NCI-H1105 treated with DMSO at 0.1 percent for 48 hours (cell line): ENCODE measurements around the gene CIAPIN1.

ENCODE experiments used
- DNase-seq: peaks from one replicate; lab custom pipeline; 2025; lab: John Stamatoyannopoulos, UW

Gene CIAPIN1

DNA sequence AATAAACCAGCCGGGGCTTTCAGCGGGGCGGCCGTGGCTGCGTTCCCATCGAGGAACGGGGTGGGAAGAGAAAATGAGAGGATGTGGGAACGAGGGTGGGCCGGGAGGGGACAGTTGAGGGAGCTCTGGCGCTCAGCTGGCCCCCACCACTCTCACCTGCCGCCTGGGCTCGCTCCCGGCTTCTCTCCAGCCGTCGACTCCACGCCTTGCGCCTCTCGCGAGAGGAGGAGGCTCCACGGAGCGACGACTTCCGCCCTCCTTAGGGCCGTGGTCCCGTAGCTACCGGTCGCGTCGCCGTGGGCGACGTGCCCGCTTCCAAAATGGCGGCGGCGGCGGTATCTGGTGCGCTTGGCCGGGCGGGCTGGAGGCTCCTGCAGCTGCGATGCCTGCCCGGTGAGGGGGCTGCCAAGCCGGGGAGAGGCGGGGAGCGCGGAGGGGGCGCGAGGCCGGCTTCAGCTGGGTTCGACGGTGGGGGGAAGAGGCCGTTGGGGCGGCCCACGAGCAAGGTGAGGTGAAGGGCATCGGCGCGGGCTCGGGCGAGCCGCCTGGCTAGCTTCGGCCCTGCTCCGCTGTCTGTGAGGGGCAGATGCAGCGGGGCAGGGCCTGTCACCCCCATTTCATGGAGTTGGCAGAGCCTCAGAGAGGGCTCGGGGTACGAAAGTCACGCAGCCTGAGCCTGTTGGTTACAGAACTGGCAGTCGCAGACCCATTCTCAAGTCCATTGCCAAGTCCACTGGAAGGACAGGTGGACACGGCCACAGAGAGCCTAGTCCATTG, at the start of gene CIAPIN1, which contains the start of gene COQ9:
CIAPIN1 (minus strand) TSS at position 200 of the 777 bp plus-strand sequence. CDS start 6,457 bp downstream, outside the sequence.
COQ9 (plus strand) TSS at position 294 of the 777 bp plus-strand sequence; CDS start at position 321, 27 bp downstream.
- peak; percentile 71 for DNase-seq

DNA sequence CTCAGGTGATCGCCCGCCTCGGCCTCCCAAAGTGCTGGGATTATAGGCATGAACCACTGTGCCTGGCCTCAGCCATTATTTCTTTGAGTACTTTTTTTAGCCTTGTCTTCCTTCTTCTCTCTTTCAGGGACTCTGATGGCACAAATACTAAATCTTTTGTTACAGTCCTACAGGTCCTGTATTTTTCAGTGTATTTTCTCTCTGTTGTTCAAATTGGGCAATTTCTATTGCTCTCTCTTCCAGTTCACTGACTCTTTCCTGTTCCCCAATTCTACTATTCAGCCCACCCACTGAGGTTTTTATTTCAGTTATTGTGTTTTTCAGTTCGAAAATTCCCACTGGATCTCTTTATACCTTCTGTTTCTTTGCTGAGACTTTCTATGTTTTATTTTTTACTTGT, 46.6 kb upstream of the CIAPIN1 start:
- no peak for DNase-seq

DNA sequence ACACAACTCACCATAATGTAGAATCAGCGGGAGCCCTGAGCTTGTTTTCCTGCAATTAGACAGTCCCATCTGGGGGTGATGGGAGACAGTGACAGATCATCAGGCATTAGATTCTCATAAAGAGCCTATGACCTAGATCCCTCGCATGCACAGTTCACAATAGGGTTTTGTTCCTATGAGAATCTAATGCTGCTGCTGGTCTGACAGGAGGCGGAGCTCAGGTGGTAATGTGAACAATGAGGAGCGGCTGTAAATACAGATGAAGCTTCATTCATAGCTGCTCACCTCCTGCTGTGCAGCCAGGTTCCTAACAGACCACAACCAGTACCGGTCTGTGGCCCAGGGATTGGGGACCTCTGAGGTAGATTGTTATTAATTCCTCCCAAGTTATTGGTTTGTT, 42.0 kb upstream of the CIAPIN1 start:
- DNase-seq = no peak

DNA sequence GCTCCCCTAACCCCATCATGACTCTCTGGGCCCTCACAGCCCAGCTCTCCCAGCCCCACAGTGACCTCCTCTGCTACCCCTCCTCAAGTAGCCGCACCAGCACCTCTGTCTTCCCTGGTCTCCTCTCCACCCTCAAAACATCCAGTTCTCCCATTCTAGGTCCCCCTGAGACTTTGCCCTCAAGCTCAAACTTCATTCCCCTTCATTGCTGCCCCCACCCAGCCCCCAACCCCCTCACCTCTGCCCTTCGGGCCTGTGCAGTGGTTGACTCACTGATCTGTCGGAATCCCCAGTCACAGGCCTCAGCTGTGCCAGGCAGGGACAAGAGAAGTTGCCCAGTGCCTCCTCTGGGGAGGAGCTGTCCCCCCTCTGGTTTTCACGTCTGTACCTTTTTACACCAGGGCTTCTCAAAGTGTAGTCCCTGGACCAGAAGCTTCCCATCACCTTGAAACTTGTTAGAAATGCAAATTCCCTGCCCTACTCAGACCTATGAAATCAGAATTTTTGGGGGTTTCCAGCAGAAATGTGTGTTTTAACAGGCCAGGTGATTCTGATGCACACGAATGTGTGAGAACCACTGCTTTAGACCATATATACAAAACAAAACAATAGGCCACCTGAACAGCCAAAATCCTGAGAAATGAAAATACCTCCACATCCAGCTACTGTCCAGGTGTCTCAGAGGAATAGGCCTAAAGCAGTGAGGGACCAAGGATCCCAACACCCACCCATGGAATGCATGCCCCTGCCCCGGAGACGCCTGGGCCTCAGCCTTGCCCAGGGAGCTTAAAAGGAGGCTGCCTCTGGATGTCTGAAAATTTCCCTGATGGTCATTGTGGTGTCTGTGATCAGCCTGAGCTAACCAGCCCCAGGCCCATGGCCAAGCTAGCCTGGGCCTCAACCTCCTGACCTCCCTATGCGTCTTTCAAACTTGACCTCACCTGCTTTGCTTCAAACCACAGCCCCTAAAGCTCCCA, 40.0 kb upstream of the CIAPIN1 start:
- DNase-seq = no peak

DNA sequence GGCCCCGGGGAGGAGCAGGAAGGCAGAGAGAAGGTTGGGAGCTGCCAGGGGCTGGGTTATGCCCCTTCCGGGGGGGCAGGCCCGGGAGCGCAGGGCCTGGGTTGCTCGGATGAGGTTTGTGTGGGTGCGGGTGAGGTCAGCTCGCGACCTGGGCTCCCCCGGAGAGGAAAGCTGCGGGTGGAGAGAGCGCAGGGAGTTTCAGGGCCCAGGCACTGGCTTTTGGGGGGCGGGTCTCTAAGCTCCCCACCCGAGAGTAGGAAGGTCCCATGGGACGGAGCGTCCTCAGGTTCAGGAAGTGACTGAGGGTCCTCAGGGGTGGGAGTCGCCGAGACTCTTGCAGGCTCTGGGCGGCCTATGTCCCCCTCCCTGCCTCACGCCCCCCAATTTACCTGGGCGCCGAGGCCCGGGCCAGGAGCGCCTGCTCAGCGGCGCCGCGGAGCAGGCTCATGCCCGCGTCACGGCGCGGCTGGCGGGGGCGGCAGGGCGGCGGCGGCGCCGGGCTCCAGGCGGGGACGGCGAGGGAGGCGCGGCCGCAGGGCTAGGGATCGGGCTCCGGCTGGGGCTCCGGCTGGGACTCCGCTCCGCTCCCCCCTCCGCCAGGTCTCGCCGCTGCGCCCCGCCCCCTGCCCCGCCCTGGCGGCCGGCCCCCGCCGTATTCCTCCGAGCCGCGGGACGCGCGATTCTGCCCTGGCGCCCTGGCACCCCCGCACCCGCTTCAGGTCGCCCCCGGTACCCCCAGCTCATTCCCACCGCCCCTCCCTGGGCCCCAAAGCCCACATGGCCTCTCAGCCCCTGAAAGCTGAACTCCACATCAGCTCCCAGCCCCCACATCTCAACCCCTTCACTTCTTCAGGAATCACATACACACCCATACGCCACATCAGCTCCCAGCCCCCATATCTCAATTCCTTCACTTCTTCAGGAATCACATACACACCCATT, 39.0 kb upstream of the CIAPIN1 start, which contains the start of gene DOK4:
DOK4 (minus strand) TSS at position 578 of the 942 bp plus-strand sequence. CDS start 6,986 bp downstream, outside the sequence.
- DNase-seq = peak; percentile 40

DNA sequence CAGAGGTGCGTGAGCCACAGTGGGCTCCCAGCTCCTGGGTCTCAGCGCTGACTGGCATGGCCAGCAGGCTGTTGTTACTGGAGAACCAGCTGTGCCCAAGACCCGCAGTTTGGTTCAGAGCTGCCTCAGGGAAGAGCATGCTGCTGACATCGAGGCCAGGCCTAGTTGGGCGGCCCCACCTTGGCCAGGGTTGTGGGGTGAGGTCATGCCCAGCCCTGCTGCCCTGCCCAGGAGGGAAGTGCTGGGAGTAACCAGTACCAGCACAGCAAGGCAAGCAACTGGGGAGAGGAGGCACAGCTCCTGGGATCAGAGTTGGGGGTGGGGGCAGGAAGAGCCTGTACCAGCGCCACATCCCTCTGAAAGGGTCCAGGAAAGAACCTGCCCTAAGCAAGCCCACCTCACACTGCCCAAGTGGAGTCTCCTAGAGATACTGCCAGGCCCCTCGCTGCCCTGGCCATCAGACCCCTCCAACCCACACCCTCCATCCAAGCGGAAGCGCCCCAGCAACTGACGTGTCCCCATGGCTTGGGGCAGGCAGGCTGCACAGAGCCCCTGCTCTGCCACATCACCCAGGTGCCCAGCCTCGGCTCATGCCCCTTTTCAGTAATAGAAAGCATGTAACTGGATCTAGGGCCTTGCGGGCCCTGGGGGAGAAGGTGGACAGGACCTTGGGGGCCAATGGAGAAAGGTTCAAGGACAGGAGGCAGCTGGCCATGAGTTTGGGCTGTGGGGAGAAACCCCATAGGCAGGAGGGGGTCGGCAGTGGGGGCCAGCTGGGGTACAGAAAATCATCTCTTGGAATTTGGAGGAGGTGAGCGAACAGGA, 38.1 kb upstream of the CIAPIN1 start:
- DNase-seq = no peak

DNA sequence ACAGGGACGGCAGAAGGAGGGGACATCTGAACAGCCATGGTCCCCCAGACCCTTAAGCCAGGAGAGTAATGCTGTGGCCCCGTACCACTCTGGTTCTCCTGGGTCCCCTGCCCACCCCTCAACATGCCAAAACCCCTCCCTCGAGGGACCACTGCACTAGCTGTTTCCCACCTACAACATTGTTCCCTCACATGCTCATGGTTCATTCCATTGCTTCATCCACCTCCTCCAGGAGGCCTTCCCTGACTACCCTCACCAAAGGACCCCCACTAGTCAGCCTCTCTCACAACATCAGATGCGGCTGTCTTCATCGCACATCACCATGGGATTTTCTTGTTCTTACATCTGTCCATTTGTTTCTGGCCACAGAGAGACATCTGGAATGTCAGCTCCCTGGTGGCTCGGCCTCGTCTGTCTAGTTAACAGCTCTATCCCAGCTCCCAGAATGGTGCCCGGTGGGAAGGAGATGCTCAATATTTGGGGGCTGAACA, 37.4 kb upstream of the CIAPIN1 start:
- DNase-seq = no peak

DNA sequence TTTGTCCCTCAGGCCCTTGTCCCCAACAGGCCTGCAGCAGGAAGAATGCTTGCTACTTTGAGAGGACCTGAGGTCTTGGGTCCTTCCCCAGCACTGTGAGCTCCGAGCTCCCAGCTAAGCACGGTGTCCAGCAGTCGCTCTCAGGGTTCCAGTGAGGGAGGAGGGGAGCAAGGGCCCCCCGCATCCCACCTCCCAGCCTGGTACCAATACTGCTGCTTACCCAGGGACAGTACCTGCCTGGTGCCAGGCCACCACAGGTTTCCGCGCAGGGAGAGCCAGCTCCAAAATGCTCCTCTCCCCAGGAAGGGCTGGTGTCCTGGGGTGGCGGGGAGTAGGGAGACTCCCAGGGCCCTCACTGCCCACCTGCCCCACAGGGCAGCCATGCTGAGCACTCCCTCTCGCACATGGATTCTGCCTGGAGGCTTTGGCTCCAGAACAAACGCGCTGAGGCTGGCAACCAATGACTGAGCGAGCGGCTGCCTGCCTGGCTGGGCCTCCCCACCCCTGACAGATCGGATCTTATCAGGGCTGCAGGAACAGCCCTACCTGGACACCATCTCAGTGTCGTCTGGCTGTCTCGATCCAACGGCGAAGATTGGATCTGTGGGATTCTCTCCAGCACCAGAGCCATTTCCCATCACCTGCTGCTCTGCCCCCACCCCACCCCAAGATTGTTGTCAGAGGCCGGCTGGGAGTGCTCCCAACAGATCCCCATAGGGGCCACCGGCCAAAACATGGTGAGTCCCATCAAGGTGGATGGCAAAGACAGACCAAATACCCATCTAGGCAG, 36.7 kb upstream of the CIAPIN1 start:
- no peak for DNase-seq

DNA sequence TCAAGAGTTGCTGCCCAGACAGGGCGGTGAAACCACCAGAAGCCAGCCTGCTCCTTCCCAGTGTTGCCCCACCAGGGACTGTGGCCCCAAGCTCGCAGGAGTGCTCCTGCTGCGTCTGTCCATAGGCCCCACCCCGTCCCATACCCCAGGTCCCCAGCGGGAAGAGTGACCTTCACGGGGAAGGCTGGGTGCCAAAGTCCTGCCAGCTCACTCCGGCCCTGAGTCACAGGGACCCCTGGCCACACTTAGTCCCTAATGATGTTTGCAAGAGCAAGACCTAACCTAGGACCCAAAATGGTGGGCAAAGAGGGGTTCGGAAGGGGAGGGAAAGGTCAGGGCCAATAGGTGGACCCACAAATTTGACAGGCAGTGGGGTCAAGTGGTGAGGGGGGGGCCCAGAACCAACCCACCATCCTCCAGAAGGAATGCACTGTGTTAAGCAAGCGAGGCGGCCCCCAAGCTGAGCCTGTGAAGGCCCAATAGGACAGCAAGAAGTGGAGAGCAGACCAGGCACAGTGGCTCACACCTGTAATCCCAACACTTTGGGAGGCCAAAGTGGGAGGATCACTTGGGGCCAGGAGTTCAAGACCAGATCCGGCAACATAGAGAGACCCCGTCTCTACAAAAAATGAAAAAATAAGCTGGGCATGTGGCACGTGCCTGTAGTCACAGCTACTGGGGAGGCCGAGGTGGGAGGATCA, 35.8 kb upstream of the CIAPIN1 start:
- no peak for DNase-seq

DNA sequence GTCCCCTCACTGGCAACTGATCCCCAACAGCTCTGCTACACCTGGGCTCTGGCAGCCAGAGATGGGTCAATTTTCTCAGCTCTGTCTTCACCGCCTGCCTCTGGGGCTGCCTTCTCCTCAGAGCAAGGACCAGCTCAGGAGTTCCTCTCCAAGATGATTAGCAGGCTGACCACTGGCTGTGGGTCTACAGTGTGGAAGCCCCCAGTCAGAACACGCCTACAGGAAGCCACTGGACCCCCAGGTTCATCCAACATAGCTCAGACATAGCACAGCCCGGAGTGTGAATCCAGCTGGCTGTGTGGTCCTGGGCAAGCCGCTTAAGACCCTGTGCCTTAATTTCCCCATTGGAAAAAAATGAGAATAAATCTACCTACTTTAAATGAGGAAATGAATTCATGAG, 34.2 kb upstream of the CIAPIN1 start:
- no peak for DNase-seq

DNA sequence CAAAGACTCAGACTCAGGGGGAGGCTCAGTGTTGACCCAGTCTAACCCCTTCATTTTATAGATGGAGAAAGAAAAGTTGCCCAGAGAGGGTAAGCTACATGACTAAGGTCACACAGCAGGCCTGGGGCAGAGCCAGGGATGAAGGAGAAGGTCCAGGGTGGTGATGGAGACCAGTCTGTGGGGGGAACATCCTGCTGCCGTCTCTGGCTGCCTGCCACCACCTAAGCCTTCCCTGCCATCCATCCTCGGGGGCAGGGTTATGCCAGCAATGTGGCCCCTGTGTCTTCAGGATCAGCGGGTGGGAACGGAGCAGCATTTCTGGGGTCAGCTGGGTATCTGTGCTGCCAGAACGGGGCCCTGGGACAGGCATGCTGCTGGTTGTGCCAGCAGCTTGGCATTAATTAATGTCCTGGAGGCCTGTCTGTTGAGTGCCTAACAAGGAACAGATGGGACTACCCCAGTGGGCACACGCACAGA, 33.6 kb upstream of the CIAPIN1 start:
- DNase-seq = no peak

DNA sequence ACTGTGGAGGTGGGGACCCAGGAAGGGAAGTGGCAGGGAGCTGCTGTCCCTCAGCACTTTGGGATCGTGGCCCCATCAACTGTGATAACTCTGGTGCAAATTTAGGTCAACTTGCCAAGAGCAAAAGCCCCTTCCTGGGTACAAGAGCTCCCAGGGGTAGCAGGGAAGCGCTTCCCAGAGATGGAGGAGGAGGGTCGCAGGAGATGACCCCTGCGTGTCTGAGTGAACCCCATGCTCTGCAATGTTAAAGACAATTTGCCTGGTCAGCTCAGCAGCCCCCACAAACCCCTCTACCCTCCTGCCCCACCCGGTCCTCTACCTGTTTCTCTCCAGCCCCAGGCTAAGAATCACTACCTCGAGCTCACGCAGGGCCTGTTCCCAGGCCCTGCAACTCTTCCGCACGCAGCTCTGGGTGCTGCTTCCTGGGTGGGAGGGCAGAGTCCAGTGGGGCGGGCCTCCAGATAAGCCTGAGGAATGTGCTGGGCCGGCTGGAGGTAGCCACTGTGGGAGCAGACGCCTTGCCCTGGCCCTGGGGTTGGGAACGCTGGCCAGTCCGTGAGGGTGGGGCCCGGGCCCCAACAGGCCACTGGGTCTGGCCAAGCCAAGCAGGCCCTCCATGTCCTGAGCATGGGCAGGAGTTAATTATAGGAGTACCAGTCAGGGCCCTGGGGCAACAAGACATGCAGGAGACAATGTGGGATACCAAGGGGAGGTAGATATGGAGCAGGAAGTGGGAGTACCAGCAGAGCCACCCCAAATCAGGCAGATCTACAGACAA, 33.0 kb upstream of the CIAPIN1 start:
- DNase-seq = no peak

DNA sequence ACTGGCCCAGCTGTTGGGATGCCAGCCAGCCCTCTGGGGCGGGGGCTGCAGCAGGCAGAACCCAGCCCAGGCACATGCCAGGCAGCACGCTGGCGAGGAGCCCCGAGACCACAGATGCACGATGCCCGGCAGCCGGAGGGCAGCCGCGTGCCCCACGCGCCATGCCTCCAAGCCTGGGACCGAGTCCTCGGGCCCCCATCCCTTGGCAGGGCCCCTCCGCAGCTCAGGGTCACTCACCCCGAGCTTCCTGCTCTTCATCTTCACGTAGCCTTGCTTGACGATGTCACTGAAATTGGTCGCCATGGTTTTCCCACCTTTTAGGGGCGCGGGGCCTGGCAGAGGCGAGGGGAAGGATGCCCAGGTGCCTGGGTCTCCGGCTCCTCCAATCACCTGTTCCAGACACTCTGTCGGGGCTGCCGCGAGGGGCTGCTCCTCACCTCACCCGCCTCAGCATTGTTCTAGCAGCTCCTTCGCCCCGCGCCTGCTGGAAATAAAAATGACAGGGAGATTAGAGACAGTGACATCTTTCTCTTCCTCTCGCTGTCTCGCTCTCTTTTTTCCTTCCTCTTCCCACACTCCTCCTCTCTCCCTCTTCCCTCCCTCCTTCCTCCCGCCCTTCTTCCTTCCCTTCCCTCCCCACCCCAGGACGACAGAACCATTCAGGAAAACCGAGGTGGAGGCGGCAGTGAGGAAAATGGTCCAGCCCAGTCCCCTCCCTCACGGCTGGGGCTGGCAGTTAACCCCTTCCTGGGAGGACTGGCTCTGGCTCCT, 32.2 kb upstream of the CIAPIN1 start:
- peak; percentile 48 for DNase-seq

DNA sequence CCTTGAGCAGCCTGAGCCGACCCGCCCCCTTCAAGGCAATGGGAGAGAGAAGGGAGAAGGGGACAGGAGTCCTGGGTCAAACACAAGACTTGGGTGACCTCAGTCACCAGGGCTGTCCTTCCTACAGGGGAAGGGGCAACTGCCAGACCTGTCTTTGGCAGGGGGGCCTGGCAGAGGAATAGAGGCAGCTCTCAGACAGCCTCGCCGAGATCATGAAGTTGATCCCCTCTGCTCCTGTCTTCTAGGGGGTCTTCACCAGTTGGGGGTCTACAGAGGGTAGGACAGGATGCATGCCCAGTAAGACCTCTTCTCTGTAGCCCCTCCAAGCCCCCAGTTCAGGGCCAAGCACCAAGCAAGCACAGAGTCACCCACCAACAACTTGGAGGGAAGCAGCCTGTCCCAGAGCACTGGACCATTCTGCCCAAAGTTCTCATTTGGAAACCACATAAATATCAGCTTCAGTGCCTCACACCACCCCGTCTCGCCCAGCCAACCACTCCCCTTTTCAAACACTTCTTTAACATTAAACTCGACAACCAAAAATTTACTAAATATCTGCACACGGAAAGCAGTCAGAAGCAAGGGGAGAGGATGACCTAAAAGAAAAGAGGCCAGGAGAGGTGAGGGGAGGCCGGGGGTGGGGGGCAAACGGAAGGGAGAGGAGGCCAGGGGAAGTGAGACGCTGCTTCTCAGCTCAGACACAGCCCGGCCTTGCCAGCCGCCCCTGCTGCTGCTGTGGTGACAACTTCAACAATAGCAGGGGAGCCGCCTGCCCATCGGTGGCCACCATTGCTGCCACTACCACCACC, 31.4 kb upstream of the CIAPIN1 start:
- DNase-seq = peak; percentile 6

DNA sequence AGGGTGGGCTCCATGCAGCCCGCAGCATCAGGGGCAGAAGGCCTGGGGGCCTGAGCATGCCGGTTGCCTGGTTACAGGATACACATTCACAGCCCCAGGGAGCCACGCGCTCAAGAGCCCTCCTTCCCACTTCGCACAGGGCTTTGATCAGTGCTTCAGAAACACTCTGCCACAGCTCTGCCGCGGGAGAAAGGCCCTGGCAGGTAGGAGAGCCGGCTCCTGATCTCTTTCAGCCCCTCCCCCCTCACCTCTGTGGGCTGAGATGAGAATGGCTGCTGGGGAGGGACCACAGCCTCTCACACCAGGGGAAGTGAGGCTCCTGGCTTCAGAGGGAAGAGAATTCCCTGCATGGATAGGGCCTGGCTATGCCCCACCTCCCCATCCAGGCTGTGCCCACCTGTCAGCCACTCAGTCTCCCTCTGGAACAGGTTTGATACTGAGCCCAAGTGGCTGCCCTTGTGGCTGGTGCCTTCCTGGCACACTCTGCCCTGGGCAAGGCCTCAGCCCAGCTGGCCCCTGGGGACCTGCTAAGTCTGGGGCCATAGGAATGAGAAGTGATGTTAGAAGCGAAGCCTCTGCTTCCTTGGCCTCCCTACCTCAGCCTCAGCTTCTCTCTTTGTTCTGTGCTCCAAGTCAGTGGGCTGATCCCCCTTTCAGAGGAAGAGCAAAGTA, 30.5 kb upstream of the CIAPIN1 start:
- no peak for DNase-seq
